ENCODE data around the gene SARS2.
"Not testable (repeated sequence)": the region's sequence is repeated elsewhere in the genome, so short reads cannot be mapped to it uniquely, and the experiment has no call there.

Gene SARS2

GRCh38 chr19:38899447-38900201, 30.9 kb downstream of the SARS2 start, which contains the start of the genes NFKBIB and SIRT2:
Gene NFKBIB (plus strand): TSS chr19:38899969. CDS start chr19:38900033, 64 bp downstream.
Gene SIRT2 (minus strand): TSS chr19:38899618. CDS start chr19:38899521, 97 bp downstream.
- no peaks in the 10 kb centered on the region for H3K27me3 Mint-ChIP-seq

GRCh38 chr19:38898788-38899446, 31.6 kb downstream of the SARS2 start:
- Mint-ChIP-seq H3K27ac (peak overlapping the region; percentile 94), H3K4me1 (ENCODE audit: low read depth) (peaks cover 39% of the 10 kb centered on the region), H3K4me3 (peak overlapping the region; percentile 99), H3K27me3 (no peaks in the 10 kb centered on the region), H3K36me3 (ENCODE audit: low read depth) (peaks cover 18% of the 10 kb centered on the region), H3K9me3 (no peaks in the 10 kb centered on the region)

More at GRCh38 chr19:38899447-38900201, 30.9 kb downstream of the SARS2 start, which contains the start of the genes NFKBIB and SIRT2:
- Mint-ChIP-seq H3K4me3 (peak within 1 kb of the TSS; percentile 99), H3K36me3 (ENCODE audit: low read depth) (peaks cover 24% of the 10 kb centered on the region), H3K9me3 (no peaks in the 10 kb centered on the region), H3K4me1 (ENCODE audit: low read depth) (peaks cover 45% of the 10 kb centered on the region), H3K27ac (peak within 1 kb of the TSS; percentile 94)

DNA sequence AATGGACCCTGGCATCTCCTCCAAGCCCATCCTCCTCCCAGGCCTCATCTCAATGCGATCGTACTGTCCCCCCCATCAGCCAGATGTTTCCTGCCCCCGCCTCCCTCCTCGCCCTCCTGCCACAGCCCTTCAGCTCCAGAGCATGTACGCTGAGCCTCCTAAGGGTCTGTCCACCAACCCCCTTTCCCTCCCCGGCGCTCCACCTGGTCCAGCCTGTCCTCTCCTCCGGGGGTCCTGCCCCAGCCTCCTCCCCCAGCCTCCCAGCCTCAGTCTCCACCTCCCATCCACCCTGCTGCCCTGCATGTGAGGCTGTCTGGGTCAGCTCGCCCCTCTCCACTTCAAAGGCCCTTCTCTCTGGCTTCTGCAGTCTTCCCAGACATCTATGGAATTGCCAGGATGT, 35.6 kb downstream of the SARS2 start:
- Mint-ChIP-seq H3K4me3 (no peak overlapping the region), H3K9me3 (no peaks in the 10 kb centered on the region), H3K27ac (no peak overlapping the region), H3K4me1 (ENCODE audit: low read depth) (peaks cover 19% of the 10 kb centered on the region), H3K27me3 (no peaks in the 10 kb centered on the region), H3K36me3 (ENCODE audit: low read depth) (no peaks in the 10 kb centered on the region)

GRCh38 chr19:38893341-38893771, 37.2 kb downstream of the SARS2 start:
- no peak overlapping the region for H3K27ac Mint-ChIP-seq
- H3K27me3 Mint-ChIP-seq: no peaks in the 10 kb centered on the region
- H3K9me3 Mint-ChIP-seq: no peaks in the 10 kb centered on the region
- H3K36me3 Mint-ChIP-seq (ENCODE audit: low read depth): no peaks in the 10 kb centered on the region
- no peak overlapping the region for H3K4me3 Mint-ChIP-seq
- peaks cover 12% of the 10 kb centered on the region for H3K4me1 Mint-ChIP-seq (ENCODE audit: low read depth)

DNA sequence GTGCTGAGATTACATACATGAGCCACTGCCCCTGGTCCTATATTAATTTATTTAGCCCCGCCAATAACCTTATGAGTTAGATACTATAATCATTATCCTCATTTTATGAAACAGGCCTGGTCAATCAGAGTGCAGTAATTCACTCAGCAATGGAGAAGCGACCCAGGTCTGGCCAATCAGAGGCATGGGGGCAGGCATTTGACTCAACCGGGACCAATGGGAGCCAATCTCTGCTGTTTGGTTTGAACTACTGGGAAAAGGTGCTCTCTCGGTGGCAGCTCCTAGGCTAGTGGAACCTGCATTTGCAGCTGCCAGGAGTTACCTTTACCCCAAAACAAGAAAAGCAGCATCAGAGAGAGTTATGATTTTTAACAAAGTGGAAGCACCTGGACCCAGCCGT, 37.7 kb downstream of the SARS2 start:
- H3K27ac Mint-ChIP-seq: no peak overlapping the region

DNA sequence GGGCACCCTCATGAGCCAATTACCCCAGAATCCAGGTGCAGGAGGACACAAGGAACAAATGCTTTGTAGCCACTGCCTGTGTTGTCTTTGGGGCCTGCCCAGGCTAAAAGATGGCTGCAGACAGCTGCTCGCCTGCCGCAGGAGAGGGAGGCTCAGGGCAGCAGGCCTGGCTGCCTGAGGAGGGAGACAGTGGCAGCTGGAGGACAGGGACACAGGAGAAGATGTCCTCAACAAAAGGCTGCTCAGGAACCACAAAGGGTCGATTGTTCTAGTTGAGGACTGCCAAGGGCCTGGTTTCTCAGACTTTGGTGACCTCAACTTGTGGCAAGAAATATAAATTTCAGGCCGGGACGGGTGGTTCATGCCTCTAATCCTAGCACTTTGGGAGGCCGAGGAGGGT, 38.8 kb downstream of the SARS2 start:
- Mint-ChIP-seq H3K36me3 (ENCODE audit: low read depth) (no peaks in the 10 kb centered on the region), H3K27me3 (no peaks in the 10 kb centered on the region), H3K27ac (no peak overlapping the region), H3K9me3 (no peaks in the 10 kb centered on the region), H3K4me3 (no peak overlapping the region), H3K4me1 (ENCODE audit: low read depth) (no peaks in the 10 kb centered on the region)

More for the DNA sequence above, 37.7 kb downstream of the SARS2 start:
- Mint-ChIP-seq H3K4me3 (no peak overlapping the region), H3K9me3 (no peaks in the 10 kb centered on the region), H3K4me1 (ENCODE audit: low read depth) (peaks cover 8% of the 10 kb centered on the region), H3K27me3 (no peaks in the 10 kb centered on the region), H3K36me3 (ENCODE audit: low read depth) (no peaks in the 10 kb centered on the region)

DNA sequence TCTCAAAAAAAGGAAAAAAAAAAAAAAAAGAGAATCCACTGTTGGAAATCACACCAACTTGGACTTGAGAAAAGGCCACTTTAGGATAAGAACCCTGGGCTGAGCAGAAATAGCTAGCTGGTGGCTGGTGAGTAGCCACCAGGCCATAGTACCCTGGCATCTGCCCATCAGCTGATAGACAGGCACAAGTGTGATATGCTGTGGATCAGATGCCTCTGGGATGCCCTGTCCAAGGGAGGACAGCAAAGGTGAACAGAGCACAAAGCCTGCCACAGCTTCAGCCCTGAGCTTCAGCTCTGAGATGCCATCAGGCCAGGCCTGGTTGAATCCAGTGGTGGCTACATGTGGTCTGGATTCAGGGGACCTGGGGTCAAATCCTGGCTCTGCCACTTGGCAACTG, 39.9 kb downstream of the SARS2 start:
- H3K9me3 Mint-ChIP-seq: no peaks in the 10 kb centered on the region

GRCh38 chr19:38889803-38890202, 40.8 kb downstream of the SARS2 start:
- Mint-ChIP-seq H3K4me3 (no peak overlapping the region), H3K36me3 (ENCODE audit: low read depth) (no peaks in the 10 kb centered on the region), H3K9me3 (no peaks in the 10 kb centered on the region), H3K27me3 (no peaks in the 10 kb centered on the region), H3K4me1 (ENCODE audit: low read depth) (no peaks in the 10 kb centered on the region), H3K27ac (no peak overlapping the region)

More for the DNA sequence above, 39.9 kb downstream of the SARS2 start:
- no peaks in the 10 kb centered on the region for H3K36me3 Mint-ChIP-seq (ENCODE audit: low read depth)
- H3K4me3 Mint-ChIP-seq: no peak overlapping the region
- H3K4me1 Mint-ChIP-seq (ENCODE audit: low read depth): no peaks in the 10 kb centered on the region
- H3K27me3 Mint-ChIP-seq: no peaks in the 10 kb centered on the region
- H3K27ac Mint-ChIP-seq: no peak overlapping the region

- no peak overlapping the region for H3K4me3 Mint-ChIP-seq
- H3K27ac Mint-ChIP-seq: no peak overlapping the region
- no peaks in the 10 kb centered on the region for H3K4me1 Mint-ChIP-seq (ENCODE audit: low read depth)
- H3K27me3 Mint-ChIP-seq: no peaks in the 10 kb centered on the region
- H3K9me3 Mint-ChIP-seq: no peaks in the 10 kb centered on the region
- no peaks in the 10 kb centered on the region for H3K36me3 Mint-ChIP-seq (ENCODE audit: low read depth)
Observed at GRCh38 chr19:38888876-38889275, 41.7 kb downstream of the SARS2 start.

DNA sequence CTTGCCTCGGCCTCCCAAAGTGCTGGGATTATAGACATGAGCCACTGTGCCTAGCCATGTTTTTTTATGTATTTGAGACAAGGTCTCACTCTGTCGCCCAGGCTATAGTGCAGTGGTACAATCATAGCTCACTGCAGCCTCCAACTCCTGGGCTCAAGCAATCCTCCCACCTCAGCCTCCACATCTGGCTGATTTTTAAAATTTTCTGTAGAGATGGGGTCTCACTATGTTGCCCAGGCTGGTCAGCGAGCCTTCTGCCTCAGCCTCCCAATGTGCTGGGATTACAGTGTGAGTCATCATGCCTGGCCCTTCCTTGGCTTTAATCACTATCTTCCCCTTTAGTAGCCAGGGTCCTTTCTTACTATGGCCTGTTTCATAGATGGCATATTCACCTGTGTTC, 45.9 kb downstream of the SARS2 start:
- H3K36me3 Mint-ChIP-seq (ENCODE audit: low read depth); H3K9me3 Mint-ChIP-seq; H3K4me3 Mint-ChIP-seq; H3K27ac Mint-ChIP-seq; H3K27me3 Mint-ChIP-seq; H3K4me1 Mint-ChIP-seq (ENCODE audit: low read depth): not testable (repeated sequence)

DNA sequence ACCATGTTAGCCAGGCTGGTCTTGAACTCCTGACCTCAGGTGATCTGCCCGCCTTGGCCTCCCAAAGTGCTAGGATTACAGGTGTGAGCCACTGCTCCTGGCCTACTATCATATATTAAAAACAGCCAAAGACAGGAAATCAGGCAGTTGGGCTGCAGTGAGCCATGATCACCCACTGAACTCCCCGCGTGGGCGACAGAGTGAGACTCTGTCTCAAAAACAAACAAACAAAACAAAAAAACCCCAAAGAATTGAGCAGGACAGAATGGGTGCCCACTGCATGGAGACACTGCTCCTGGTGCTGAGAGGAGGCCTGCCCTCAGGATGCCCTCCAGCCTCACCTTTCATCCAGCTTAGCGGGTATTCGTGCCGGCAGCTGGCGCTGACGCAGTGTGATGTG, 47.3 kb downstream of the SARS2 start:
- peaks cover 5% of the 10 kb centered on the region for H3K36me3 Mint-ChIP-seq (ENCODE audit: low read depth)
- no peaks in the 10 kb centered on the region for H3K9me3 Mint-ChIP-seq
- no peaks in the 10 kb centered on the region for H3K27me3 Mint-ChIP-seq
- peak overlapping the region; percentile 16 for H3K27ac Mint-ChIP-seq
- H3K4me3 Mint-ChIP-seq: no peak overlapping the region
- peaks cover 16% of the 10 kb centered on the region for H3K4me1 Mint-ChIP-seq (ENCODE audit: low read depth)

GRCh38 chr19:38880882-38881609, 49.5 kb downstream of the SARS2 start:
- Mint-ChIP-seq H3K4me1 (ENCODE audit: low read depth) (peaks cover 32% of the 10 kb centered on the region), H3K36me3 (ENCODE audit: low read depth) (peaks cover 5% of the 10 kb centered on the region), H3K27me3 (no peaks in the 10 kb centered on the region), H3K27ac (no peak overlapping the region), H3K4me3 (no peak overlapping the region), H3K9me3 (no peaks in the 10 kb centered on the region)

- Mint-ChIP-seq H3K4me1 (ENCODE audit: low read depth) (peaks cover 32% of the 10 kb centered on the region), H3K4me3 (no peak overlapping the region), H3K27me3 (no peaks in the 10 kb centered on the region), H3K9me3 (no peaks in the 10 kb centered on the region), H3K27ac (peak overlapping the region; percentile 11), H3K36me3 (ENCODE audit: low read depth) (peaks cover 10% of the 10 kb centered on the region)
Observed at GRCh38 chr19:38880076-38880881, 50.3 kb downstream of the SARS2 start.

GRCh38 chr19:38879400-38879751, 51.2 kb downstream of the SARS2 start:
- Mint-ChIP-seq H3K36me3 (ENCODE audit: low read depth) (peaks cover 10% of the 10 kb centered on the region), H3K27ac (no peak overlapping the region), H3K9me3 (no peaks in the 10 kb centered on the region), H3K4me3 (no peak overlapping the region), H3K4me1 (ENCODE audit: low read depth) (peaks cover 32% of the 10 kb centered on the region), H3K27me3 (no peaks in the 10 kb centered on the region)

Data from stimulated activated naive CD8-positive, alpha-beta T cell treated with anti-CD3 and anti-CD28 coated beads, Interleukin-15, Interleukin-2, amounts not matched to agents 100 ng/mL and 50 ng/mL, for 24 hours (primary cell).